Measurements from ENCODE around the gene TMEM190. TPM values are rescaled to one million over a fixed set of nuclear protein-coding genes. Genes with fewer than 3 reads are reported as not detected.
"Not testable (repeated sequence)": the region's sequence is repeated elsewhere in the genome, so short reads cannot be mapped to it uniquely, and the experiment has no call there.

Gene TMEM190
- total and polyA plus RNA-seq, 2 donors (not counting 3 experiments of a cell fraction or from before 2014, with no cell fraction given): not detected

GRCh38 chr19:55407550-55407799 lies 30.8 kb downstream of the TMEM190 start, which contains the start of gene UBE2S:
UBE2S (minus strand) TSS chr19:55407788; CDS start chr19:55407589, 199 bp downstream.
- dilution Hi-C loops (cut with MboI; ENCODE audit: extremely low pct_ligation_motif_present, low sequenced_read_pairs); FAIRE-seq: not testable (repeated sequence)

DNA sequence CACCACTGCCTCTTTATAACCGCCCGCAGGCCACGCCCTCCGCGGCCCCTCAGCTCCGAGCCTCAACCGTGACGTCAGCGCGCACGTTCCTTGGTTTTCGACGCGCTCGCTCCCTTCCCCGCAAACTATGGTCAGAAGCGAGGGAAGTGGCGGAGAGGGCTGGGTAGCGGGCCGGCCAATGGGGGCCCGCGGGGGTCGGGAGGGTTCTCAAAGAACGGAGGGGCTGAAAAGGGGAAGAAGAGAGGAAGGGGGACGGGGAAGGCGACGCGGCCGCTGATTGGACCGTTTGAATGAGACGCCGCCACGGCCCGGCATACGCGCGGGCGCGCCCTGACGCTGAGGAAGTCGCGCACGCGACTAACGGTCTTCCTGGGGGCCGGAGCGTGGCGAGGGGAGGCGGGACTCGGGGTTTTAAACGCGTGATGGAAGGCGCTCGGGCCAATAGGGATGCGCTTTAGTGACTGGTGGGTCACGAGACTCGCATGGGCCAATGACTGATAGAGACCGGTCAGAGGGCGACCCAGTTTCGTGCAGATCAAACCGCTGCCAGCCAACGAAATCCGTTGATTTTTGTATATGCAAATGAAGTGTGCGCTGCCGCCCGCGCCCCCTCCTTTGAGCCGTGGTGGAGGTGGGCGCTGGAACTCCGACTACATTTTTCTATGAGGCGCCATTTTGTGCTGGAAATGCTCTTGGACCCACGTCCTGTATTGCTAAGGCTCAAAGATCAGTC lies 31.3 kb downstream of the TMEM190 start:
- Histone ChIP-seq H3K4me2 (ENCODE audit: insufficient read depth, low read length) (peak overlapping the region; percentile 64), H3K9ac (replicated peaks; ENCODE audit: extremely low read depth, insufficient read depth, low read length) (peak overlapping the region; percentile 93), H4K20me1 (replicated peaks; ENCODE audit: control insufficient read depth, extremely low read depth, insufficient read depth, low read length) (no peaks in the 10 kb centered on the region), H3K27me3 (ENCODE audit: control insufficient read depth in 2 of 2, insufficient read depth in 2 of 2, low read length in 2 of 2) (peaks cover 2 to 5% of the 10 kb centered on the region in 2 experiments), H3K36me3 (ENCODE audit: control insufficient read depth in 2 of 2, extremely low read depth in 1 of 2, insufficient read depth in 2 of 2, low read length in 2 of 2) (peaks cover under 1 to 6% of the 10 kb centered on the region in 2 experiments), H3K4me3 (replicated peaks in 1 of 3; ENCODE audit: insufficient read depth in 1 of 3, low read depth in 1 of 3, low read length in 3 of 3) (peak overlapping the region in 2 of 3 experiments; percentile 28 to 90), H3K4me1 (ENCODE audit: control insufficient read depth, extremely low read depth, insufficient read depth, low read length) (peaks cover 13% of the 10 kb centered on the region), H2AFZ (ENCODE audit: low read depth, low read length) (peak overlapping the region; percentile 90), H3K9me1 (replicated peaks; ENCODE audit: control insufficient read depth, extremely low read depth, insufficient read depth, low read length) (no peaks in the 10 kb centered on the region), H3K9me3 (replicated peaks; ENCODE audit: control insufficient read depth, insufficient read depth, low read length) (no peaks in the 10 kb centered on the region), H3K27ac (ENCODE audit: insufficient read depth, low read depth, low read length) (peak overlapping the region; percentile 90), H3K79me2 (ENCODE audit: control insufficient read depth, insufficient read depth, low read length) (peaks cover 39% of the 10 kb centered on the region)
- peak; percentile 58 for TF ChIP-seq POLR2A (IDR thresholded peaks at IDR 0.05; ENCODE audit: low read depth, low read length)
- no peak for TF ChIP-seq EZH2 (IDR thresholded peaks at IDR 0.05; ENCODE audit: borderline replicate concordance, low read depth, low read length, severe bottlenecking)
- no peak for TF ChIP-seq JUN (IDR thresholded peaks at IDR 0.05; ENCODE audit: borderline replicate concordance, insufficient read depth, insufficient read length, low read depth)
- TF ChIP-seq MYC (IDR thresholded peaks at IDR 0.05; ENCODE audit: low read depth, low read length): peak; percentile 74
- peak; percentile 71 for TF ChIP-seq MAX (IDR thresholded peaks at IDR 0.05; ENCODE audit: insufficient read depth, insufficient read length)
- ChIA-PET POLR2A (interaction anchor here (0.6 to 2.0 kb wide), 20 partner anchors 12 to 321 kb away, joined by 3 to 15 read pairs (median 4); partner anchors contain the start of genes FIZ1, HSPBP1, ISOC2 and KMT5C), CTCF (interaction anchor here (0.7 to 1.4 kb wide), 6 partner anchors 10 to 247 kb away, joined by 3 to 5 read pairs (median 3); no protein-coding TSS in a partner anchor)
- FAIRE-seq (peak; percentile 99), DNase-seq (ENCODE audit: low read depth, low spot score) (peak; percentile 100)
- dilution Hi-C loops (cut with MboI; ENCODE audit: extremely low pct_ligation_motif_present, low sequenced_read_pairs) (no loop called here), intact Hi-C loops (cut with micrococcal nuclease) (loop anchor here (1.0 to 2.0 kb wide), 6 partner anchors 23 to 267 kb away; partner anchors contain the start of genes ISOC2, KMT5C, PPP6R1 and RPL28)
- BruUV-seq (replicated peaks): no TSS peak

More at GRCh38 chr19:55407550-55407799, 30.8 kb downstream of the TMEM190 start, which contains the start of gene UBE2S:
- POLR2A ChIA-PET: interaction anchor here (0.6 to 2.0 kb wide), 21 partner anchors 11 to 320 kb away, joined by 3 to 15 read pairs (median 4); partner anchors contain the start of genes FIZ1, HSPBP1, ISOC2 and KMT5C
- H3K9me1 ChIP-seq (replicated peaks; ENCODE audit: control insufficient read depth, extremely low read depth, insufficient read depth, low read length); intact Hi-C loops (cut with micrococcal nuclease); H3K27me3 ChIP-seq (ENCODE audit: control insufficient read depth in 2 of 2, insufficient read depth in 2 of 2, low read length in 2 of 2); H3K9me3 ChIP-seq (replicated peaks; ENCODE audit: control insufficient read depth, insufficient read depth, low read length); DNase-seq (ENCODE audit: low read depth, low spot score); H3K36me3 ChIP-seq (ENCODE audit: control insufficient read depth in 2 of 2, extremely low read depth in 1 of 2, insufficient read depth in 2 of 2, low read length in 2 of 2); BruUV-seq (replicated peaks); H4K20me1 ChIP-seq (replicated peaks; ENCODE audit: control insufficient read depth, extremely low read depth, insufficient read depth, low read length): not testable (repeated sequence)
- Histone ChIP-seq H3K4me1 (ENCODE audit: control insufficient read depth, extremely low read depth, insufficient read depth, low read length) (peaks cover 13% of the 10 kb centered on the region), H3K4me2 (ENCODE audit: insufficient read depth, low read length) (peak within 1 kb of the TSS; percentile 64), H2AFZ (ENCODE audit: low read depth, low read length) (peak within 1 kb of the TSS; percentile 90), H3K4me3 (replicated peaks in 1 of 3; ENCODE audit: insufficient read depth in 1 of 3, low read depth in 1 of 3, low read length in 3 of 3) (peak within 1 kb of the TSS; percentile 63 to 90 (median 84)), H3K9ac (replicated peaks; ENCODE audit: extremely low read depth, insufficient read depth, low read length) (peak within 1 kb of the TSS; percentile 93), H3K27ac (ENCODE audit: insufficient read depth, low read depth, low read length) (peak within 1 kb of the TSS; percentile 90), H3K79me2 (ENCODE audit: control insufficient read depth, insufficient read depth, low read length) (peaks cover 44% of the 10 kb centered on the region)
- TF ChIP-seq POLR2A (IDR thresholded peaks at IDR 0.05; ENCODE audit: low read depth, low read length): peak; percentile 98
- TF ChIP-seq POLR2AphosphoS5 (IDR thresholded peaks at IDR 0.05; ENCODE audit: insufficient read depth, low read depth, low read length): peak; percentile 99
- CTCF ChIA-PET: interaction anchor here (0.7 to 1.4 kb wide), 6 partner anchors 10 to 247 kb away, joined by 3 to 5 read pairs (median 3); no protein-coding TSS in a partner anchor

Measured in endothelial cell of umbilical vein (primary cell).